ENCODE data around the gene RAC3. TPM values are rescaled to one million over a fixed set of nuclear protein-coding genes. Genes with fewer than 3 reads are reported as not detected.

Gene RAC3
- total RNA-seq, 4 donors from 2014 or later: 11.8 to 23.8 (median 14.4) TPM

DNA sequence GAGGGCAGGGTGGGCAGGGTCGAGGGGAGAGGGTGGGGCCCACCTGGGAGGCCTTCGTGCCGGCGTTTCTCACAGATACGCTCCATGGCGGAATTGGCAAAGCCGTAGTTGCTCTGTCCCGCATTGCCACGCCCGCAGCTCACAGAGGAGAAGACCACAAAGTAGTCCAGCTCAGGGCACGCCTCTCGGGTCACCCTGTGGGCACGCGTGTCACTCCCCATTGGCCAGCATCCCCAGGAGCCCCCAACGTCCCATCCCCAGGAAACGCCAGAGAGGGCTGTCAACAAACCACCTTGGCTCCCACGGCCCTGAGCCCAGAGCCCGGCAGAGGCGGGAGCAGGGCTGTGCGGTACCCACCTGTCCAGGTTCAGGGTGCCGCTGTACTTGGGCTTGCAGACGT is 50.5 kb downstream of the RAC3 start:
- WGBS, 2 donors: 96 to 97% methylated on average over 14 to 16 of the region's 22 CpGs
- H3K36me3 ChIP-seq: peaks cover 50 to 77% of the 10 kb centered on the region in 2 donors
- H3K27ac ChIP-seq: no peak overlapping the region
- no peak for DNase-seq
- no peaks in the 10 kb centered on the region for H3K4me1 ChIP-seq
- TF ChIP-seq POLR2A (IDR thresholded peaks at IDR 0.05): no peak
- TF ChIP-seq, protein P1, sequence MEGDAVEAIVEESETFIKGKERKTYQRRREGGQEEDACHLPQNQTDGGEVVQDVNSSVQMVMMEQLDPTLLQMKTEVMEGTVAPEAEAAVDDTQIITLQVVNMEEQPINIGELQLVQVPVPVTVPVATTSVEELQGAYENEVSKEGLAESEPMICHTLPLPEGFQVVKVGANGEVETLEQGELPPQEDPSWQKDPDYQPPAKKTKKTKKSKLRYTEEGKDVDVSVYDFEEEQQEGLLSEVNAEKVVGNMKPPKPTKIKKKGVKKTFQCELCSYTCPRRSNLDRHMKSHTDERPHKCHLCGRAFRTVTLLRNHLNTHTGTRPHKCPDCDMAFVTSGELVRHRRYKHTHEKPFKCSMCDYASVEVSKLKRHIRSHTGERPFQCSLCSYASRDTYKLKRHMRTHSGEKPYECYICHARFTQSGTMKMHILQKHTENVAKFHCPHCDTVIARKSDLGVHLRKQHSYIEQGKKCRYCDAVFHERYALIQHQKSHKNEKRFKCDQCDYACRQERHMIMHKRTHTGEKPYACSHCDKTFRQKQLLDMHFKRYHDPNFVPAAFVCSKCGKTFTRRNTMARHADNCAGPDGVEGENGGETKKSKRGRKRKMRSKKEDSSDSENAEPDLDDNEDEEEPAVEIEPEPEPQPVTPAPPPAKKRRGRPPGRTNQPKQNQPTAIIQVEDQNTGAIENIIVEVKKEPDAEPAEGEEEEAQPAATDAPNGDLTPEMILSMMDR (IDR thresholded peaks at IDR 0.05): no peak
- no peak overlapping the region for H3K4me3 ChIP-seq (replicated peaks in 1 of 3)
- H3K27me3 ChIP-seq: no peaks in the 10 kb centered on the region
- intact Hi-C loops (cut with DNase I): no loop called here
- H3K9me3 ChIP-seq: no peaks in the 10 kb centered on the region

DNA sequence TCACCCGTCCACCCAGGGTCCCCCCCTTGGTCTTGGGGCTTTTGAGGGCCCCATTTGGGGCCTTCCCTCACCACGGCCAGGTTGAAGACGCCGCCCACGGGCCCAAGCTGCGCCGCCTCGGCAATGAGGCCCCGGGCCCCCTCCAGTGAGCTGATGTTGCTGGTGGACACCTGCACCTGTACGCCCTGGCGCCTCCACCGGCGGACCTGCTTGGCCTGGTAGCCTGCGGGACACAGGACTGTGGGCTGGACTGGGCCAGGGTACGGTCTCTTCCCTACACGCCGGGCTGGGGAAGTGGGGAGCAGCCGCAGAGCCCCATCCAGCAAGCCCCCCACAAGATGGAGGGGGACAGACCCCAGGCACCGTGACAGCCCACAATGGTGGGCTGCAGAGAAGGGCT is 51.0 kb downstream of the RAC3 start:
- WGBS, 2 donors: 91% methylated on average over 12 of the region's 19 CpGs; no CpG with 5 or more reads in 1 of the 2 donors
- Histone ChIP-seq H3K36me3 (peaks cover 55 to 82% of the 10 kb centered on the region in 2 donors), H3K27ac (no peak overlapping the region), H3K4me3 (replicated peaks in 1 of 3) (no peak overlapping the region), H3K4me1 (no peaks in the 10 kb centered on the region), H3K9me3 (no peaks in the 10 kb centered on the region), H3K27me3 (no peaks in the 10 kb centered on the region)
- intact Hi-C loops (cut with DNase I): no loop called here
- no peak for DNase-seq
- TF ChIP-seq, protein P1 (IDR thresholded peaks at IDR 0.05): no peak
- TF ChIP-seq POLR2A (IDR thresholded peaks at IDR 0.05): no peak

GRCh38 chr17:82083009-82083408 is 51.5 kb downstream of the RAC3 start:
- Histone ChIP-seq H3K36me3 (peaks cover 61 to 88% of the 10 kb centered on the region in 2 donors), H3K4me1 (no peaks in the 10 kb centered on the region), H3K27me3 (no peaks in the 10 kb centered on the region), H3K9me3 (no peaks in the 10 kb centered on the region), H3K27ac (no peak overlapping the region), H3K4me3 (replicated peaks in 1 of 3) (no peak overlapping the region)
- intact Hi-C loops (cut with DNase I): no loop called here
- no peak for TF ChIP-seq POLR2A (IDR thresholded peaks at IDR 0.05)
- TF ChIP-seq, protein P1 (IDR thresholded peaks at IDR 0.05): no peak
- DNase-seq: no peak
- 93 to 96% methylated on average over 16 to 17 of the region's 24 CpGs for WGBS, 2 donors

Other genes with a start within 250 kb of the RAC3 start
- gene GCGR, start 227.5 kb upstream of the RAC3 start, total RNA-seq: not detected
- 10 to 100 TPM; 55.2 to 88.6 (median 83.7) TPM for gene MCRIP1, start 198.4 kb upstream of the RAC3 start, total RNA-seq
- not detected for gene PPP1R27, start 196.6 kb upstream of the RAC3 start, total RNA-seq
- 1,000 to 10,000 TPM in 1 of 4 donors, 100 to 1,000 TPM in 3; 548 to 1,124 (median 681) TPM for gene P4HB, start 171.1 kb upstream of the RAC3 start, total RNA-seq
- 100 to 1,000 TPM; 115 to 173 (median 164) TPM for gene ARHGDIA, start 160.3 kb upstream of the RAC3 start, total RNA-seq
- gene ALYREF, start 140.1 kb upstream of the RAC3 start, total RNA-seq: 100 to 1,000 TPM in 1 of 4 donors, 10 to 100 TPM in 3; 55.5 to 106 (median 75.4) TPM
- 100 to 1,000 TPM in 3 of 4 donors, 10 to 100 TPM in 1; 88.8 to 202 (median 169) TPM for gene ANAPC11, start 140.0 kb upstream of the RAC3 start, total RNA-seq
- 1 to 10 TPM in 1 of 4 donors, under 1 TPM in 2, not detected in 1; 0.33 to 1.1 (median 0.38) TPM for gene NPB, start 129.4 kb upstream of the RAC3 start, total RNA-seq
- gene PCYT2, start 120.3 kb upstream of the RAC3 start, total RNA-seq: 10 to 100 TPM; 30.4 to 36.5 (median 34.2) TPM
- 10 to 100 TPM in 3 of 4 donors, 1 to 10 TPM in 1; 8.9 to 23.5 (median 15.8) TPM for gene SIRT7, start 113.5 kb upstream of the RAC3 start, total RNA-seq
- gene MAFG, start 103.9 kb upstream of the RAC3 start, total RNA-seq: 10 to 100 TPM; 28.2 to 51.8 (median 36.4) TPM
- 10 to 100 TPM in 2 of 4 donors, 1 to 10 TPM in 2; 5.5 to 29.2 (median 13.9) TPM for gene PYCR1, start 94.4 kb upstream of the RAC3 start, total RNA-seq
- gene MYADML2, start 84.4 kb upstream of the RAC3 start, total RNA-seq: not detected
- gene NOTUM, start 70.5 kb upstream of the RAC3 start, total RNA-seq: under 1 TPM in 1 of 4 donors, not detected in 3; 0.40 TPM
- gene ASPSCR1, start 54.0 kb upstream of the RAC3 start, total RNA-seq: 10 to 100 TPM; 23.2 to 53.6 (median 35.7) TPM
- 10 to 100 TPM; 40.7 to 95.9 (median 78.0) TPM for gene CENPX, start 8.8 kb upstream of the RAC3 start, total RNA-seq
- 10 to 100 TPM; 15.3 to 33.0 (median 18.9) TPM for gene LRRC45, start 8.4 kb upstream of the RAC3 start, total RNA-seq
- 100 to 1,000 TPM in 2 of 4 donors, 10 to 100 TPM in 2; 88.6 to 161 (median 114) TPM for gene DCXR, start 6.0 kb downstream of the RAC3 start, total RNA-seq
- gene RFNG, start 20.1 kb downstream of the RAC3 start, total RNA-seq: 10 to 100 TPM; 36.0 to 49.0 (median 38.3) TPM
- 100 to 1,000 TPM in 2 of 4 donors, 10 to 100 TPM in 2; 80.1 to 164 (median 102) TPM for gene GPS1, start 20.2 kb downstream of the RAC3 start, total RNA-seq
- gene DUS1L, start 34.1 kb downstream of the RAC3 start, total RNA-seq: 10 to 100 TPM; 58.7 to 90.5 (median 75.5) TPM
- gene FASN, start 66.6 kb downstream of the RAC3 start, total RNA-seq: 10 to 100 TPM; 23.5 to 92.5 (median 77.3) TPM
- 10 to 100 TPM; 27.1 to 79.9 (median 50.9) TPM for gene CCDC57, start 181.2 kb downstream of the RAC3 start, total RNA-seq
- 10 to 100 TPM; 42.1 to 75.5 (median 44.2) TPM for gene SLC16A3, start 197.4 kb downstream of the RAC3 start, total RNA-seq
- 10 to 100 TPM; 47.3 to 91.2 (median 88.7) TPM for gene CSNK1D, start 242.0 kb downstream of the RAC3 start, total RNA-seq